H9 (cell line): ENCODE results near the gene RAP1GDS1. TPM values are rescaled to one million over a fixed set of nuclear protein-coding genes. Genes with fewer than 3 reads are reported as not detected.

Experiments used
- DNase-seq: peaks from one replicate; pipeline ENCODE4 v3.0.0-alpha.2; 2017
- H2AFZ ChIP-seq: one replicate; pipeline ENCODE4 v1.6.1; 2013; ENCODE audit warnings: mild to moderate bottlenecking, low read length, control low read depth, moderate library complexity
- H2AK5ac ChIP-seq: 2 replicates; pipeline ENCODE4 v1.6.1; 2013; ENCODE audit warnings: low read length, control low read depth, mixed read lengths; ENCODE audit not compliant: insufficient read length
- H2BK120ac ChIP-seq: one replicate; pipeline ENCODE4 v1.6.1; 2013; ENCODE audit warnings: low read depth, mild to moderate bottlenecking, low read length, control low read depth, inconsistent platforms; ENCODE audit not compliant: poor library complexity, severe bottlenecking
- H2BK12ac ChIP-seq: 2 replicates; pipeline ENCODE4 v1.6.1; 2013; ENCODE audit warnings: low read length, control low read depth, mixed read lengths, low read depth; ENCODE audit not compliant: insufficient read length
- H2BK15ac ChIP-seq: 2 replicates; pipeline ENCODE4 v1.6.1; 2013; ENCODE audit warnings: low read depth, low read length, control low read depth
- H2BK20ac ChIP-seq: one replicate; pipeline ENCODE4 v1.6.1; 2013; ENCODE audit warnings: low read depth, mild to moderate bottlenecking, low read length, control low read depth, inconsistent platforms; ENCODE audit not compliant: poor library complexity, severe bottlenecking
- H2BK5ac ChIP-seq: 2 replicates; pipeline ENCODE4 v1.6.1; 2013; ENCODE audit warnings: low read length, control low read depth, mixed read lengths; ENCODE audit not compliant: insufficient read length
- H3K14ac ChIP-seq: 2 replicates; pipeline ENCODE4 v1.6.1; 2013; ENCODE audit warnings: low read length, control low read depth; ENCODE audit not compliant: insufficient read depth
- H3K18ac ChIP-seq: 2 replicates; pipeline ENCODE4 v1.6.1; 2013; ENCODE audit warnings: low read depth, mild to moderate bottlenecking, mixed read lengths, low read length, control low read depth; ENCODE audit not compliant: insufficient read length
- H3K23ac ChIP-seq: 2 replicates; pipeline ENCODE4 v1.6.1; 2013; ENCODE audit warnings: low read length, control low read depth, mixed read lengths, low read depth; ENCODE audit not compliant: insufficient read length
- H3K23me2 ChIP-seq: 2 replicates; pipeline ENCODE4 v1.6.1; 2013; ENCODE audit warnings: low read depth, mild to moderate bottlenecking, mixed read lengths, low read length, control low read depth; ENCODE audit not compliant: insufficient read length, poor library complexity, severe bottlenecking
- H3K27ac ChIP-seq: 2 replicates; pipeline ENCODE4 v1.5.1; 2013; ENCODE audit warnings: low read length, control low read depth, mixed read lengths, low read depth; ENCODE audit not compliant: insufficient read length
- H3K27me3 ChIP-seq: 2 replicates; pipeline ENCODE4 v1.6.1; 2013; ENCODE audit warnings: low read length, control low read depth, inconsistent platforms; ENCODE audit not compliant: insufficient read depth
- H3K4ac ChIP-seq: 2 replicates; pipeline ENCODE4 v1.6.1; 2013; ENCODE audit warnings: low read depth, mild to moderate bottlenecking, control low read depth, inconsistent platforms, low read length, moderate library complexity
- H3K4me1 ChIP-seq: 2 replicates; pipeline ENCODE4 v1.6.1; 2013; ENCODE audit warnings: low read length, control low read depth, inconsistent platforms; ENCODE audit not compliant: insufficient read depth
- H3K4me2 ChIP-seq: 2 replicates; pipeline ENCODE4 v1.6.1; 2013; ENCODE audit warnings: low read length, control low read depth, mixed read lengths; ENCODE audit not compliant: insufficient read length, insufficient read depth
- H3K56ac ChIP-seq: 2 replicates; pipeline ENCODE4 v1.6.1; 2013; ENCODE audit warnings: low read depth, mild to moderate bottlenecking, mixed read lengths, low read length, control low read depth; ENCODE audit not compliant: insufficient read length
- H3K79me1 ChIP-seq: 2 replicates; pipeline ENCODE4 v1.6.1; 2013; ENCODE audit warnings: low read depth, mild to moderate bottlenecking, moderate library complexity, low read length, control low read depth, inconsistent platforms; ENCODE audit not compliant: insufficient read depth, poor library complexity, severe bottlenecking
- H3K79me2 ChIP-seq: 2 replicates; pipeline ENCODE4 v1.6.1; 2013; ENCODE audit warnings: low read length, control low read depth, inconsistent platforms; ENCODE audit not compliant: insufficient read depth
- H3K9ac ChIP-seq: 2 replicates; pipeline ENCODE4 v1.6.1; 2013; ENCODE audit warnings: low read length, control low read depth, mixed read lengths; ENCODE audit not compliant: insufficient read length; ENCODE audit errors: extremely low read depth
- H3K9me3 ChIP-seq: one replicate; pipeline ENCODE4 v1.6.1; 2013; ENCODE audit warnings: low read depth, low read length, inconsistent platforms; ENCODE audit not compliant: control insufficient read depth
- H3T11ph ChIP-seq: one replicate; pipeline ENCODE4 v1.6.1; 2013; ENCODE audit warnings: mild to moderate bottlenecking, low read length, control low read depth, inconsistent platforms
- H4K20me1 ChIP-seq: one replicate; pipeline ENCODE4 v1.6.1; 2013; ENCODE audit not compliant: control insufficient read depth, insufficient read length, insufficient read depth
- H4K5ac ChIP-seq: 2 replicates; pipeline ENCODE4 v1.6.1; 2013; ENCODE audit warnings: low read depth, mild to moderate bottlenecking, mixed read lengths, low read length, control low read depth; ENCODE audit not compliant: insufficient read length
- H4K8ac ChIP-seq: replicated peaks from 2 replicates; pipeline ENCODE4 v1.6.1; 2013; ENCODE audit warnings: low read length, control low read depth, mixed read lengths, low read depth; ENCODE audit not compliant: insufficient read length
- H4K91ac ChIP-seq: 2 replicates; pipeline ENCODE4 v1.6.1; 2013; ENCODE audit warnings: low read depth, mild to moderate bottlenecking, moderate library complexity, mixed read lengths, low read length, control low read depth; ENCODE audit not compliant: insufficient read length
- H3K27ac Mint-ChIP-seq, 3 experiments: 2 replicates in 2 of 3; 3 replicates in 1 of 3; pipeline ENCODE4 v1.8.0; 2020 to 2021; ENCODE audit warnings: mixed read lengths in 3 of 3, mild to moderate bottlenecking in 1 of 3, moderate library complexity in 1 of 3
- H3K27me3 Mint-ChIP-seq: 2 replicates; pipeline ENCODE4 v1.8.0; 2021; ENCODE audit warnings: low read depth, mild to moderate bottlenecking, moderate library complexity, mixed read lengths
- H3K36me3 Mint-ChIP-seq, 3 experiments: 2 replicates in 2 of 3; 3 replicates in 1 of 3; pipeline ENCODE4 v1.8.0; 2020 to 2021; ENCODE audit warnings: low read depth in 3 of 3, mixed read lengths in 3 of 3; ENCODE audit not compliant: insufficient read depth in 1 of 3
- H3K4me1 Mint-ChIP-seq, 2 experiments: 2 replicates each; pipeline ENCODE4 v1.8.0; 2020; ENCODE audit warnings: mixed read lengths in 2 of 2
- H3K4me3 Mint-ChIP-seq, 2 experiments: 2 replicates in 1 of 2; 3 replicates in 1 of 2; pipeline ENCODE4 v1.8.0; 2020 to 2021; ENCODE audit warnings: mild to moderate bottlenecking in 2 of 2, mixed read lengths in 2 of 2, moderate library complexity in 1 of 2
- H3K9me3 Mint-ChIP-seq, 2 experiments: 2 replicates in 1 of 2; 3 replicates in 1 of 2; pipeline ENCODE4 v1.8.0; 2020; ENCODE audit warnings: mild to moderate bottlenecking in 2 of 2, mixed read lengths in 2 of 2, moderate library complexity in 1 of 2
- CTCF ChIP-seq: fragments of 200-600 bp; sonication (generic); conservative IDR thresholded peaks from 3 replicates; pipeline ENCODE4 v1.8.0; 2021; ENCODE audit warnings: antibody characterized with exemption, mild to moderate bottlenecking
- WGBS: extraction: QIAGEN DNeasy Blood & Tissue Kit; methylation state at CpG from one replicate; pipeline ENCODE4 v1.1.7; 2013; ENCODE audit warnings: missing lambda C conversion rate, low lambda C conversion rate, mixed read lengths; ENCODE audit not compliant: insufficient read length; ENCODE audit errors: extremely low coverage; 5-methylcytosine and 5-hydroxymethylcytosine counted together
- total RNA-seq: library from RNA; stranded (reverse); gene quantifications from 2 replicates; pipeline ENCODE4 v1.2.1, GENCODE V29; 2021

RAP1GDS1 gene
- total RNA-seq, 1 experiment from 2014 or later, result 25.2 TPM

DNA sequence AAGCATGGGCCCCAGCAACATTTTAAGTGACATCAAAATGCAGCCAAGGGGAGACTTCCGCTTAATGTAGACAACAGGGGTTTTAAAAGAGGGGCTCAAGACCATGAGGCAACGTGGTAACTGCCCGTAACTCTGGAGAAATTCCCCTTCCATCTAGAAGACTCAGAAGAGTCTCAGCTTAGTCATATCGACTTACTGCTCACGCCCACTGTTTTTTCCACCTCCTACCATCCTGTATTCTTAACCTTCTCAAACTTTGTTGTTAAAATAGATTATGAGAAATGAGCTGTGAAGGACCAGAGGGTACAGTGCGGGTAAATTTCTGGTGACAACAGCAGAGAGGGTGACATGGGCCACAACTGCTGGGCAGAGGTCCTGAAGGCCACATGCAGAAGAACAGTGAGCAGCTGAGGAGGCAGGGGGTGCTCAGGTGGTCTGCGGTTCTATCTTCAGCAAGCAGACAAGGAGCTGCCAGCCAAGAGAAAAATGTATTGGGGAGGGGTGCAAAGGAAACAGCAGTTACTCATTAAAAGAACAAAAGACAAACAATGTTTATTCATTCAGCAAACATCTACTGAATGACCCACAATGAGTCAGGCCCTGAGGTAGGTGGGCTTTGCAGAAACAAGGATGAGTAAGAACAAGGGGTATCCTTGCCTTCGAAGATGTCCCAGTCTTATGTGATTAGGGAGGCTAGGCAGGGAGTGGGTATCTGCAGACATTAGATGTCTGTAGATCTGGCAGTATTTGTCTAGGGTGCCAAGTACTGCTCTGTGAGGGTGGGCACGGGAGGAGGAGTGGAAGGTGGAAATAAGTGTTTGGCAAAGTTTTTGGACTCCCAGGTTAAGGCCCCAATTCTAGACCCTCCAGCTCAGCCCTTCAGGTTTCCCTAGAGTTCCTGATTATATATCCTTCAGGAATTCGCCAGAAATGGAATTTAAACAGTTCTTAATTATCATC is 221.9 kb downstream of the RAP1GDS1 start:
- DNase-seq, result no peak
- H3K36me3 Mint-ChIP-seq, result peaks cover 0 to 5% (median 0%) of the 10 kb centered on the region in 3 experiments; a peak in 3 of 7 replicates
- H4K20me1 ChIP-seq, result no peaks in the 10 kb centered on the region
- no peak overlapping the region for H3K14ac ChIP-seq
- no CpG with 5 or more reads among the region's 10 CpGs for WGBS
- H3K9ac ChIP-seq, result no peak overlapping the region
- no peak overlapping the region for H3T11ph ChIP-seq
- no peak overlapping the region for H3K4me2 ChIP-seq
- H4K8ac ChIP-seq, result no peak overlapping the region
- H3K23me2 ChIP-seq, result no peaks in the 10 kb centered on the region
- H3K56ac ChIP-seq, result no peak overlapping the region
- no peaks in the 10 kb centered on the region for H3K9me3 ChIP-seq
- H3K27ac Mint-ChIP-seq, result peak overlapping the region in 2 of 3 experiments; percentile 13 to 62; a peak in 2 of 7 replicates
- no peak overlapping the region for H2BK20ac ChIP-seq
- H3K18ac ChIP-seq, result no peak overlapping the region
- H2BK5ac ChIP-seq, result no peak overlapping the region
- no peak overlapping the region for H2AFZ ChIP-seq
- no peak overlapping the region for H2BK120ac ChIP-seq
- peaks cover 40 to 44% of the 10 kb centered on the region in 2 experiments for H3K4me1 Mint-ChIP-seq
- no peaks in the 10 kb centered on the region for H3K27me3 Mint-ChIP-seq
- H3K27ac ChIP-seq, result no peak overlapping the region
- no peak overlapping the region for H2AK5ac ChIP-seq
- H3K4ac ChIP-seq, result no peak overlapping the region
- no peak overlapping the region for H2BK12ac ChIP-seq
- H3K23ac ChIP-seq, result no peak overlapping the region
- no peak for TF ChIP-seq CTCF
- no peak overlapping the region for H4K5ac ChIP-seq
- no peaks in the 10 kb centered on the region for H3K9me3 Mint-ChIP-seq
- no peaks in the 10 kb centered on the region for H3K27me3 ChIP-seq
- H3K79me2 ChIP-seq, result no peaks in the 10 kb centered on the region
- H3K4me3 Mint-ChIP-seq, result no peak overlapping the region
- H3K4me1 ChIP-seq, result peaks cover 7% of the 10 kb centered on the region; the same call in 1 of the 2 replicates
- H3K79me1 ChIP-seq, result no peaks in the 10 kb centered on the region
- no peak overlapping the region for H2BK15ac ChIP-seq
- no peak overlapping the region for H4K91ac ChIP-seq
